K562 treated with DMSO at 1 percent for 4 hours (cell line): ENCODE measurements around the gene C6orf141. TPM values are rescaled to one million over a fixed set of nuclear protein-coding genes. Genes with fewer than 3 reads are reported as not detected.

Experiments used
- total RNA-seq: library from RNA; unstranded; fragments of 300-600 nt; gene quantifications from 2 replicates; pipeline ENCODE4 v1.2.3, GENCODE V29; 2022; ENCODE audit not compliant: insufficient read depth

The C6orf141 gene
- not detected in 2 replicates for total RNA-seq

DNA sequence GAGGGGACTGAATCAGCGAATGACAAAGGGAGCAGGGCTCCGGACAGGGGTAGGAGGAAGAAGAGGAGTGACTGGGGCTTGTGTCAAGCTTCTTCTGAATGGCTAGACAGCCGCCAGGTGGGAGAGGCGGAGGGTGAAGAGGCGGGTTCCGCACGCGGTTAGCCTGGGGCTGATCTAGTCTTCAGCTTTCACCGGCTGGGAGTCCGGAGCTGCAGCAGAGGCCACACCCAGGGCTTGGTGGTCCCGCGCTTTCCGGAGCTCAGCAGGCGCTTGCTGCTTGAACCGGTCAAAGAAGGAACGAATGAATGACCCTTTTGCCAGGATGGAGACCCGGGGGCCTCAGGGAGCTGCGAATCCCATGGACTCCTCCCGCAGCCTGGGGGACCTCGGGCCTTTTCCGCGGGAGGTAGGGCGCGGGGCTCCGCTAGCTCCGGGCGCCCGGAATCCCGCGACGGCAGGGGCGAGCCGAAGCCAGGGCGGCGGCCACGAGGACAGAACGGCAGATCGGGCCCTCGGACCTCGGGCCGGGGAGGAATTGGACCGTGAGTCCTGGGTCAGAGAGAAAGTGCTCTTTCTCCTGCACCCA lies at the start of gene C6orf141:
C6orf141 (plus strand) TSS at position 177 of the 586 bp plus-strand sequence; CDS start at position 302, 125 bp downstream.

Other genes with a start within 250 kb of the C6orf141 start
- 12.5 and 12.9 TPM in 2 replicates for gene MMUT, start 87.4 kb upstream of the C6orf141 start, total RNA-seq
- gene CENPQ, start 87.3 kb upstream of the C6orf141 start, total RNA-seq, result 18.1 and 18.4 TPM in 2 replicates
- not detected in 2 replicates for gene GLYATL3, start 50.7 kb upstream of the C6orf141 start, total RNA-seq
- gene RHAG, start 86.2 kb downstream of the C6orf141 start, total RNA-seq, result 138 and 195 TPM in 2 replicates
- not detected in 2 replicates for gene CRISP2, start 162.9 kb downstream of the C6orf141 start, total RNA-seq
- 0.65 TPM in 1 of 2 replicates, not detected in the other for gene CRISP3, start 193.7 kb downstream of the C6orf141 start, total RNA-seq
- gene PGK2, start 236.6 kb downstream of the C6orf141 start, total RNA-seq, result not detected in 2 replicates